HG02763 (cell line): ENCODE results near the gene ANKRD62.

Source experiments
- ATAC-seq: cut with Tn5 transposase; IDR thresholded peaks from one replicate; pipeline ENCODE4 v1.9.1; 2021; ENCODE audit warnings: mild to moderate bottlenecking, moderate library complexity; ENCODE audit not compliant: unreplicated experiment

Gene ANKRD62

DNA sequence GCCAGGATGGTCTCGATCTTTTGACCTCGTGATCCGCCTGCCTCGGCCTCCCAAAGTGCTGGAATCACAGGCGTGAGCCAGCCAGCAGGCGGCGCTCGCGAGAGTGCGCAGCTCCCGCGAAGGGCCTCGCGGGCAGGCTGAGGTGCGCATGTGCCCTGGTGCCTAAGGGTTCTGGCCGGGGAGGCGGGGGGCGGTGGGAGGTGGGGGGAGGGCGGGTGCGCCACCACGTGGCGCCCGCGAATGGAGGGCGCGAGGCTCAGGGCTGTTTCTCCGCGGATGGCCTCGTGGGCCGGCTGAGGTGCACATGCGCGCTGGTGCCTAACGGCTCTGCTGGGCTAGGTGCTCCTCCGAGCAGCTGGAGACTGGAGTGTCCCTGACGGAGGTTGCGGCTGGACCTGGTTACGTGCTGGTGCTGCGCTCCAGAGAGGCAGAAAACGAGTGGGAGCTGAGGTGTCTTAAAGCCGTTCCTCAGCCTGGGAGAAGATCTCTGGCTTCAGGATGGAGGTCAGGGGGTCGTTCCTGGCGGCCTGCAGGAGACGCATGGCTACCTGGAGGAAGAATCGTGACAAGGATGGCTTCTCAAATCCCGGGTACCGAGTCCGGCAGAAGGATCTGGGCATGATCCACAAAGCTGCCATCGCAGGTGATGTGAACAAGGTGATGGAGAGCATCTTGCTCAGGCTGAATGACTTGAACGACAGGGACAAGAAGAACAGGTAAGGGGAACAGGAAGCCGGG, at the start of gene ANKRD62:
TSS of gene ANKRD62 (plus strand) at position 324 of the 738 bp plus-strand sequence. CDS start at position 499, 175 bp downstream.
- ATAC-seq: no peak

DNA sequence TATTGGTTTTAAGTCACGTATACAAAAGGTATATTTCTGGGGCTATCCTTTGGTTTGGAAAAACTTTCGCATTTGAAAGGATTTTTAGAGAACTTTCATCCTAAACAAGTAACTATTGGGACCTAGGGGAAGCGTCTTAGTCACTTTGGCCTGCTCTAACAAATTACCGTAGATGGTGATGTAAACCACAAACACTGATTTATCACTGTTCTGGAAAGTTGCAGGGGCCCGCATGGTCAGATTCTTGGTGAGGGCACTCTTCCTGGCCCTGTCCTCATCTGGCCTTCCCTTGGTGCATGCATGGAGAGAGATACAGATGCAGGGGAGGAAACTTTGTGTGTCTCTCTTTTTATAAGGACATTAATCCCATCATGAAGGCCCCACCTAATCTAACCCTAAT, 49.1 kb upstream of the ANKRD62 start:
- ATAC-seq: no peak

DNA sequence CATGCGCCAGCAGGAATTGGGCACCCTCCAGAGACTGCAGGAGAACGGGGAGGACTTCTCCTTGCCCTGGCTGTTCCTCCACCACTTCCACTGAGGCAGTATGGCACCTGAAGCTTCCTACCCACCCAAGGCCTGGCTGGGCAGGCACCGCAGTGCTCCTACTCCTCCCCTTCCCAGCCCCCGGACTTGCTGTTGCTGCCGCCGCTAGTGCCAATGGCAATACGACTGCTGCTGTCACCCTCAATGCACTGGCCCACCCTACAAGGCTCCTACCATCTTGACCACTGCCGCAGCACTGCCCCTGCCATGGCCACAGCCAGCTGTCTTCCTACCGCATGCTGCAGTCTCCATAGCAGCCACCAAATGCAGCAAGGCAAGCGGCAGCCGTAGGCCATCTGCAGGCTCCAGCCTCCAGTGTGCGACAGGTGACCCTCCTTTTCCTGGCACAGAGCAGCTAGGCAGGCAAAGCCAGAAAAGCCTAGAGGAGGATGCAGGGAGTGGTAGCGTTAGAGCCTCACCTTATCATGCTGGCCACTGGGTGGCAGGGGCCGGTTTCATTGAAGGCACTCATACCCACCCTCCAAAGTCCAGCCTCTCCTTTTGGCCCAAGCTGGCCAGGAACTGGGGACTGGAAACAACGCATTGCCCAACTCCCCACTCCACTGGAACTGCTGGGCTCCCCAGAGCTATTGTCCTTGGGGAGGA, 47.4 kb upstream of the ANKRD62 start:
- no peak for ATAC-seq

DNA sequence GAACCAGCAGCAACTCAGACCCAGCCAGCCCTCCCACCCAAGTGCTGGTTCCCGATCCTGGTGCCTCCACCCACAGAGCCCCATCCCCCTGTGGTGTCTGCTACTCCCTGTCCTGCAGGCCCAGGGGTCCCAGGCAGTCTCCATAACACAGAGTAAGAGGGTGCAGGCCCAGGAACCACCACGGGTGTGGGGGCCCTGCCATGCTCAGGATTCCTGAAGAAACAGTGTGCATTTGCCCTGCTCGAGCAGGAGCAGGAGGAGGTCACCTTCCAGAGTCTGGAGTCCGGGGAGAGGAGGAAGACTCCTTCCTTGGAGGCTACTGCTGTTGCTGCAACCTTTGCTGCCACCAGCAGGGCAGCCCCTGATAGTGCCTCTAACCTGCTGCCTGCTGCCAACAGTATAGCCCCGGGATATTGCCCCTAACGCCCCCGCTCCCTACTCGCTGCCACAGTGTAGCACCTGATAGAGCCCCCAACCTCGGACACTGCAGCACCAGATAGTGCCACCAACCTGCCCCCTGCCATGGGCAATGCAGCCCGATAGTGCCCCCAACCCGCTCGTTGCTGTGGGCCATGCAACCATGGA, 46.8 kb upstream of the ANKRD62 start:
- ATAC-seq: no peak

DNA sequence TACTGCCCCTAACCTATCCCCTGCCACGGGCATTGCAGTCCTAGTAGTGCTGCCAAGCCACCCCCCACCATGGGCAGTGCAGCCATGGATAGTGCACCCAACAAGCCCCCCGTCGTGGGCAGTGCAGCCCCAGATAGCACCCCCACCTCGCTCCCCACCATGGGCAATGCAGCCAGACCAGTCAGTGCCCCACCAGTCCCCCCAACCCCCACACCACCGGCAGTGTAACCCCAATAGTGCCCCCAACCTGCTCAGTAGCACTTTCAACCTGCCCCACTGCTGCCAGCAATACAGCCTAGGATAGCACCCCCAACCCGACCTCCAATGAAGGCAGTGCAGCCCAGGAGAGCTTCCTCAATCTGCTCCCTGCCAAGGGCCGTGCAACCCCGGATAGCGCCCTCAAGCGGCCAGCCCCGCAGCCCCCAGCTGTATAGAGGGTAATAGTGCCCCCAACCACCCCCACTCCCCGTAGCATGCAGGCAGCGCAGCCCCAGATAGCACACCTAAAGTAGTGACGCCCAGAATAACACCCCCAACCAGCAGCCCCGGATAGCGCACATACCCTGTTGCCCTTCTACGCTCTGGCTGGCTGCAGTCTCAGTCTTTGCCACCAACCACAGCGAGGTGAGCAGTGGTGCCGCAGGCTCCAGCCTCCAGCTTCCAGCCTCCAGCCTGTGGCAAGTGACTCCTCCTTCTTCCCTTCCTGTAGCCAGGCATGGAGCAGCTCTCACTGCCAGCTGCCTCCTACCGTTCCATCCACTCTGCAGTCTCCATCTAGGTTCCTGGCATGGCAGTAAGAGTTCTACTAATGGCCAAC, 45.4 kb upstream of the ANKRD62 start:
- no peak for ATAC-seq

DNA sequence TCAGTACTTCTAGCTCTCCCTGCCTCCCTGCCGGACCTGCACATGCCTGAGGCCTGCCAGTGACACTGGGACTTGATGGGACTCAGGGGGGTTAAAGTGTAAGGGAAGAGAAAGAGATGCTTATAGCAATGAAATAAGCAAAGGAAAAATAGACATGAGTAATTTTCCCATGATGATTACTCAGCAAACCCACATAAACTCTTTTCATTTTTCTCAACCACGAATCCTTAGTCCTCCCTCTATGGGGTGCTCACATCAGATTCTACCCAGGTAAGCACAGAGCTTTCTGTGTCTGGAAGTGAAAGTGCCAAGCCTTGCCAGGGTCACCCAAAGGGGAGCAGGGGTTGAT, 44.8 kb upstream of the ANKRD62 start:
- no peak for ATAC-seq

DNA sequence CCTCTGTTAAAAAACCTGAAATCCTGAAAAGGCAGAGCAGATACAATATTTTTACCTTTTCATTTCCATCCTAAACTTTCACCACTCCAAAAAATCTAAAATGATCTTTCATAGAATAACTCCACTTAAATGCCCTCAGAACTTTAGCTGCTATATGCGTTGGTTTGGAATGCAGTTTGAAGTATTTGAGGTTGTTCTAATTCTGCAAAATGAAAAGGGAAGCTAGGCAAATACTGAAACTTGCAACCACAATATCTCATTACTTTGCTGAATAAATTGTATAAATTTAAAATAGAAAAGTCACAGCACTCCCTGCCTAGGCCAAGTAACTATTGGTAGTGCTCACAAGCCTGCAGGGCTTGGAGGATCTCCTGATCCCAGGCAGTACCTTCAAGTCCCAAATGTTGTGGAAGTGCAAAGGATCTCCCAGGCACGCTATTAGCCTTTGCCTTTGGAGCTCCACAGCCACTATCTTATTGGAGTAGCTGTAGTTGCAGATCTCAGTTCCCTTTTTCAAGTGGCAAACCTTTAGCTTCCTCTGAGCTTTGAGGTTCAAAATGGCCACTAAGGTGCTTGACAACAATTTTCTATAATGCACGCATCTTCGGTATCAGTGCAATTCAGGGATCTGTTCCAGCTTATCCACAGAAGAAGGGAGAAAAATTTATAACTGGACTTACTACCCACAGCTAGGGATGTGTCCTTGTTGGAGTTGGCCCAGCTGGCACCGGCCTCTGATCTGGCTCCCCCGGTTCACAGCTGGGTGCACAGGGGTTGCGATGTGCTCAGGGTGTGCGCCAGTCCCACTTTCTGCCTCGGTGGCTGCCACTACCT, 43.4 kb upstream of the ANKRD62 start:
- ATAC-seq: peak; percentile 85

DNA sequence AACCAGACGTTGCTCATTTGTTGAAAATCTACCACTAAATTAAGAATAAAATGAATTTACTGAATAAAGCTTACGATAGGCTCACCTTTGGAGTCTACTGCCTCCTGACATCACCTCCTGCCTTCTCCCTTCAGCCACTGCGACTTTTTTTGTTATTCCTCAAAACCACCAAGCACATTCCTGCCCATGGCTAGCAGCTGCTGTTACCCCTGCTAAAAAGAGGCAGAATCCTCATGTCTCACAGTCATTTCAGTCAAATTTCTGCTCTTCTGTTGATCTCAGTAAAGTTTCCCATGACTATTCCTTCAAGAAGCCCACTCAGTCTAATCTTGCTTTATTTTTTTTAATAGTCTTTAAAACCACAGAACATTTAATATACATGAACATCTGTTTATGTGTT, 40.8 kb upstream of the ANKRD62 start:
- no peak for ATAC-seq

DNA sequence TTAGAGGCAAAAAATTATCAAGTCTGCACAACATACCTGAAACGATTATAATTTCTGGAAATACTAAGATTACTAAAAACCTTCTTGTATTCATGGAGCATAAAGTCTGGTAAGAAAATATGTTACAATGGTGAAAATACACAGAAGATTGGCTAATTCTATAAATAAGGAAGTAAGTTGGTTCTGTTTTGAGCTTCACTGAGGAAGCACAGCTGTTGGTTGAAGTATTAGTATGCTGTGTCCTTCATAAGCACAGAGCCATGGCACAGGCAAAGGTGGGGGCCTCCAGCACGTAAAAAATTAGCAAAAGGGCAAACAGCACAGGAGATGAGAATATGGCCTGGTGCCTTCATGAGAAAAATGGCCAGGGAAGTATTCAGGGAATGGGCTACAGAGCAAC, 40.4 kb upstream of the ANKRD62 start:
- ATAC-seq: no peak

DNA sequence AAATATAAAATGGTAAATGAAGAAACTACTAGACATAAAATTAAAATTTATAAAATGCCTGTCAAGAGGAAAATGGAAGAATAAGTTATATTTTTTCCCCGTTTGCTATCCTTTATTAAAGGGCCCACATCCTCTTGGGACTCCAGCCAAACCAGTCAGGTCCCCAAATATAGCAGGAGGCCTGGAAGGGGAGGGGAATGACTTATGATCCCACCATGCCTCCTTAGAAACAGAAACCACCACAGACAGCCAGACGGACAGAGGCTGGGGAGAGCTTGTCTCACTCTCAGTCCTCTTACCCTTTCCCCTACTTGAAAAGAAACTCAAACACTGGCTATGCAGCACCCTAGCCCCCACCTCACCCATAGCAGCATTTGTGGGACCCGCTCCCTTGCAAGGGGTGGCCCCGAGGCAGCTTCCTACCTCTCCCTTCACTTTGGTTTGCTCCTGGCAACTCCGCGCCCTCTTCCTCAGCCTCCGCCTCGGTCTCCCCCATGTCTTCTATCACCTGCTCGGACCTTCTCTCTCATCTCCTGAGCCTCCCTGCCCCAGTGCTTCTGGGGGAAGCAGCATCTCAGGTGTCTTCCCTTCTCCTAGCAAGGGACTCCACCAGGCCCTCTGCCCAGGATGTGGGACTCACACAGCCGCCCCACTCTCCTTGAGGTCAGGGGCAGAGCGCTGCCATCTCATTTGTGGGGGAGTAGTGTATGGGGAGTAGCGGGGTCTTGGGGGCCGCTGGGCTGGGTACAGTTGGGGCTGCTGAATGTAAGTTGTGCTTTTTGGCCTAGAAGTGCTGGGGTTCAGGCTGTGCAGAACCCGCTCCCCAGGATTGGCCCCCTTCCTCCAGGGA, 37.4 kb upstream of the ANKRD62 start:
- no peak for ATAC-seq

DNA sequence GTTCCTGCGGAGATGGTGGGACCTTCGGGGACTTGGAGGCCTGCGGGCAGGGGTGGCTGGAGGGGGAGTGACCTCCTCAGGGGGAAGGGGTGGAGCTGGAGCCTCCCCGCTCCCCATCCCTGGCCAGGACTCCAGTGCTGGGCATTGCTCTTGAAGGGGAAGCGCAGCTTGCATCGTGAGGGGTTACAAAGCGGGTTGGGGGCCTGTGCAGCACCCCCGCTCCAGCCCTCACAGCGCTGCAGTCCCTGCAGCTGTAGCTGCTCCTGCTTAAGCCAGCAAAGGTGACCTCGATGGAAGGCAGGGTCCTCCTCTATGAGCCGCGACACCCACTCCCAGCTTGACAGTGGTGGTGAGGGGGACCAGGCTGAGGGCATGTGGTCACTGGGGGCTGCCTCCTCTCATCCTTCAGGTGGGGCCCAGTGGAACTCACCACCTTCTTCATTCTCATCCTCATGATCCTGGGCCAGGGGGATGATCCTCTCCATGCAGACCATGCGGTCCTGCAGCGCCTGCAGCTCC, 36.7 kb upstream of the ANKRD62 start:
- ATAC-seq: no peak

DNA sequence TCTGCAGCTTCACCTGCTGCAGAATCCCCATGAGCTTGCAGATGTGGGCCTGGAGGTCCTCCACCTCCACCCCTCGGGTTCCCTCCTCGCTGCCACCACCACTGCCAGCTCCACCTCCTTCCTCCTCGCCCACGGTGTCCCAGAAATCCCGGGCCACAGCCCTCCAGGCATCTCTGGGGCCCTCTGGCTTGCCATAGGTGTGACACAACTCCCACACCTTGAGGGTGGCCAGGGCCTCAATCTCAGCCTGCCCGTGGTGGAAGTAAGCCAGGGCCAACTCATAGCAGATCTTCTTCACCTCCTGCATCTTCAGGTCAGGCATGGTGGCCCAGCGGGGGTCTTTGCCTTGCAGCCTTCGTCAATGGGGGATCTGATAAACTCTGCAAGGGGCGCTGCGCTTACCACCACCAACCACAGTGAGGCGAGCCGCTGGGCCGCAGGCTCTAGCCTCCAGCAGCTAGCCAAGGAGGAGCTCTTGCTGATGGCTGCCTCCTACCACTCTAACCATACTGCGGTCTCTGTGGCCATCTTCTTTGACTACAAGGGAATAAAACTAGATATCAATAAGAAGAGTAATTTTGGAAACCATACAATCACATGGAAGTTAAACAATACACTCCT, 36.1 kb upstream of the ANKRD62 start:
- no peak for ATAC-seq

DNA sequence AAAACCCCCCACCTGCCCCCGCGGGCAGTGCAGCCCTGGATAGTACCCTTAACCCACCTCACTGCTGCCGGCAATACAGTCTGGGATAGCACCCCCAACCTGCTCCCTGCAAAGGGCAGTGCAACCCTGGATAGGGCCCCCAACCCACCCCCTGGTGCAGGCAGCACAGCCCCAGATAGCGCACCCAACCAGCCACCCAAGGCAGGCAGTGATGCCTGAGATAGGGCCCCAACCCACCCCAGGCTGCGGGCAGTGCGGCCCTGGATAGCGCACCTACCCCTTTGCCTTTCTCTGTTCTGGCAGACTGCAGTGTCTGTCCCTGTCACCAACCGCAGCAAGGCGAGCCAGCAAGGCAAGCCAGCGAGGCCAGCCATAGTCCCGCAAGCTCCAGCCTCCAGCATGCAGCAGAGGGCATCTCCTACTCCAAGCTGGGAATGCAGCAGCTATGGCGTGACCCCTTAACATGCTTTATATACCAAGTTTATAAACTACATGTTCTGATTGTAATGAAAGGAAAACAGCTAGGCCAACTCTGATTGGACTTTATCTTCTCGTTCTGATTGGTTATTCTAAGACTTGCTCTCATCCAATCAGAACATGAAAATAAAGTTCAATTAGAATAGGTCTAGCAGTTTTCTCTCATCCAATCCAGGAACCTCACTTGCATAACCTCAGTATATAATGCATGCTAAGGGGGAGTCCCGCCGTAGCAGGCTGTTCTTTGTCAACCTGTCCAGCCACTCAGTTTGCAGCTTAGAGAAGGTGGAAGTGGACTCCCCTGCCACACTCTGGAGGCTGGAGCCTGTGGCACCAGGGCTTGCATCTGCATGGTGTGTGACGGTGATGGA, 34.1 kb upstream of the ANKRD62 start:
- no peak for ATAC-seq

DNA sequence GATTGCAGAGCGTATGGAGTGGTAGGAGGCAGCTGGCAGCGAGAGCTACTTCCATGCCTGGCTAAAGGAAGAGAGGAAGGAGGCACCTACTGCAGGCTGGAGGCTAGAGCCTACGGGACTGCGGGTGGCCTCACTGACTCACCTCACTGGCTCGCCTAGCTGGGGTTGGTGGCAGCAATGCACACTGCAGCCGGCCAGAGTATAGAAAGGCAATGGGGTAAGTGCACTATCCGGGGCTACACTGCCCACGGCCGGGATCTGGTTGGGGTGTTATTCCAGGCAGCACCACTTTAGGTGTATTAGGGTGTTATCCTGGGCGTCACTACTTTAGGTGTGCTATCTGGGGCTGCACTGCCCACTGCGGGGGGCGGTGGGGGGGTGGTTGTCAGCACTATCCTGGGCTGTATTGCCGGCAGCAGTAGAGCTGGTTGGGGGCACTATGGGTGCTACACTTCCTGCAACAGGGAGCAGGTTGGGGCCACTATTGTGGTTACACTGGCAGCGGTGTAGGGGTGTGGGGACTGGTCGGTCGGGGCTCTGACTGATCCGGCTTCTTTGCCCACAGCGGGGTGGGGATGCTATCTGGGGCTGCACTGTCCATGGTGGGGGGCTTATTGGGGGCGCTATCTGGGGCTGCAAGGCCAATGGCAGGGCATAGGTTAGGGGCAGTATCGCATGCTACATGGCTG, 33.3 kb upstream of the ANKRD62 start:
- ATAC-seq: no peak

DNA sequence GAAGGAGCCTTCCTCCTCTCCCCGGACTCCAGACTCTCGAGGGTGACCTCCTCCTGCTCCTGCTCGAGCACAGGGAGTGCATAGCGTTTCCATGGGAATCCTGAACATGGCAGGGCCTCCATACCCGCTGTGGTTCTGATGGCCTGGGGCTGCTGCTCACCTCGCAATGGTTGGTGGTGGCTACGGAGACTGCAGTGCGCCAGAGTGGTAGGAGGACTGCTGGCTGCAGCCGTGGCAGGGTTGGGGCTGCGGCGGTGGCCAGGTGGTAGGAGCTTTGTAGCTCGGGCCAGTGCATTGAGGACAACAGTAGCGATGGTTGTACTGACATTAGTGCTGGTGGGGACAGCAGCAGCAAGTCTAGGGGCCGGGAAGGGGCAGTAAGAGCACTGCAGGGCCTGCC, 32.0 kb upstream of the ANKRD62 start:
- no peak for ATAC-seq

DNA sequence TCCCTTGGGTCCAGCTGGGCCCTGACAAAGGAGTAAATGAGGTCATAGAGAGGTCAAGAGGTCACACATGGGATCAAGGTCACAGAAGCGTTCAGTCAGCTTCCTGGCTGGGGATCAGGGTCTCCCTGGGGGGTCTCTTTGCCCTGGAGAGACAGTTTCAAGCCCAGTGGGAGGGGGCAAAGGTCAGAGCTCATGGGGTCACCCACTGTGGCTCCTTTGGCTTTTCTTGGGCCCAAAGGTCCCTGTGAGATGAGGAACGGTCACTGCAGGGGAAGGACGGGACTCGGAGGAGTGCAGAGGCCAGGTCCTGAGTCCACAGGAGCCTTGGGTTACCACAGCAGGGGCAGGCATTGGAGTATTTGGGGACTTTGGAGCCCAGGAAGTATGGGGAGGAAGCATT, 30.7 kb upstream of the ANKRD62 start:
- ATAC-seq: no peak

DNA sequence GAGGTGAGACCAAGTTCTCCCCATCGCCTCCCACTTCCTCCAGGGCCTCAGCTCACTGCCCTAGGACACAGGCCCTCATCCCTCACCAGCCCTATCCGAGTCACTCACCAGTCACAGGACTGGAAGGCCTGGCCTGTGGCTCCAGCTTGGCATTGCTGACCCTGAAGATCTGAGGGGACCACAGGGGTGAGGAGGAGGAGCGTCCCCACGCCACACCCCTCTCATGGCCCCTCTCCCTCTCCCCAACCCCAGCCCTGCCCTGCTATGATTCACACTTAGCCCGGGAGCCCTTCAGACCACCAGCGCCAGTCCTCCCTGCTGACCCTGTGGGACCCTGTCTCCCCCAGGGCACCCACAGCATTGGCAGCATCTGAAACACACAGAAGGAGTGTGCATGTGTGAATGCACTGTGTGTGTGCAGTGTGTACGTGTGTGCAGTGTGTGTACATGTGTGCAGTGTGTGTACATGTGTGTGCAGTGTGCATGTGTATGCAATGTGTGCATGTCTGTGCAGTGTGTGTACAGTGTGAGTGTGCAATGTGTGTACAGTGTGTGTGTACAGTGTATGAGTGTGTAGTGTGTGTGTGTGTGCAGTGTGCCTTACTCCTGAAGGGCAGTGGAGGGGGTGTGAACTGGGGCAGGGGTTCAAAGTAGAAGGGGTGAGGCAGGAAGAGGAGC, 29.4 kb upstream of the ANKRD62 start:
- ATAC-seq: no peak
